Gastrocnemius medialis (tissue), 4 donors: ENCODE results near the gene NEURL4.

Source experiments
- POLR2A ChIP-seq, 2 donors: fragments of 450-650 bp; IDR thresholded peaks; one replicate each; pipeline ENCODE4 v1.6.1; 2017; ENCODE audit warnings: antibody characterized with exemption in 2 of 2, mild to moderate bottlenecking in 2 of 2, moderate library complexity in 2 of 2
- TF ChIP-seq, protein P1 (sequence below), 5 experiments: fragments of 450-650 bp in 3 of 5; fragments of 200-600 bp in 2 of 5; sonication (generic) in 2 of 5; IDR thresholded peaks in 4 of 5; conservative IDR thresholded peaks in 1 of 5; 1 replicate in 4 of 5; 2 replicates in 1 of 5; pipeline ENCODE4 v1.5.1; 2016 to 2019; ENCODE audit warnings: antibody characterized with exemption in 5 of 5, mild to moderate bottlenecking in 3 of 5, moderate library complexity in 3 of 5

DNA sequence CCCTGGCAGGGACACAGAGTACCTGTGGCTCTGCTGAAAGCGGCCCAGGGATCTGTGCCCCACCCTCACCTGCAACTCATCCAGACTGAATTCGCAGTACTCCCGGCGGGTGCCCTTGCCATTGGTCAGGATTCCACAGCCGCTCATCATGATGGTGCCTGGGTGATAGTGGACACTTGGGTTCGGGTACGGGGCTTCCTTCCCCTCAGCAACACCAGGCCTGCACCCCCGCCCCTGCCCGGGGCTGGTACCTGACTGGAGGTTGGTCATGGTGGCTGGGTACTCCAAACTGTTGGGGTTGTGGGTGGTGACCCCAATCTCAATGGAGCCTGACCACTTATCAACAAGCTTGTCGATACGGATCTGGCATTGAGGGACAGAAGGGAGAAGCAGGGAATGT lies 2.9 kb downstream of the NEURL4 start:
- TF ChIP-seq, protein P1, sequence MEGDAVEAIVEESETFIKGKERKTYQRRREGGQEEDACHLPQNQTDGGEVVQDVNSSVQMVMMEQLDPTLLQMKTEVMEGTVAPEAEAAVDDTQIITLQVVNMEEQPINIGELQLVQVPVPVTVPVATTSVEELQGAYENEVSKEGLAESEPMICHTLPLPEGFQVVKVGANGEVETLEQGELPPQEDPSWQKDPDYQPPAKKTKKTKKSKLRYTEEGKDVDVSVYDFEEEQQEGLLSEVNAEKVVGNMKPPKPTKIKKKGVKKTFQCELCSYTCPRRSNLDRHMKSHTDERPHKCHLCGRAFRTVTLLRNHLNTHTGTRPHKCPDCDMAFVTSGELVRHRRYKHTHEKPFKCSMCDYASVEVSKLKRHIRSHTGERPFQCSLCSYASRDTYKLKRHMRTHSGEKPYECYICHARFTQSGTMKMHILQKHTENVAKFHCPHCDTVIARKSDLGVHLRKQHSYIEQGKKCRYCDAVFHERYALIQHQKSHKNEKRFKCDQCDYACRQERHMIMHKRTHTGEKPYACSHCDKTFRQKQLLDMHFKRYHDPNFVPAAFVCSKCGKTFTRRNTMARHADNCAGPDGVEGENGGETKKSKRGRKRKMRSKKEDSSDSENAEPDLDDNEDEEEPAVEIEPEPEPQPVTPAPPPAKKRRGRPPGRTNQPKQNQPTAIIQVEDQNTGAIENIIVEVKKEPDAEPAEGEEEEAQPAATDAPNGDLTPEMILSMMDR (IDR thresholded peaks at IDR 0.05 in 4 of 5, conservative IDR thresholded peaks at IDR 0.05 in 1 of 5): no peak
- TF ChIP-seq POLR2A (IDR thresholded peaks at IDR 0.05): no peak
